GM19025 (cell line): ENCODE results near the gene PTK6.

Experiments used
- ATAC-seq: cut with Tn5 transposase; IDR thresholded peaks from one replicate; pipeline ENCODE4 v1.9.1; 2021; ENCODE audit warnings: mild to moderate bottlenecking, low read depth, moderate library complexity; ENCODE audit not compliant: unreplicated experiment

PTK6 gene

GRCh38 chr20:63545814-63546213 lies 8.6 kb upstream of the PTK6 start:
- no peak for ATAC-seq

GRCh38 chr20:63544958-63545516 lies 7.9 kb upstream of the PTK6 start:
- ATAC-seq: no peak

GRCh38 chr20:63544241-63544957 lies 7.2 kb upstream of the PTK6 start:
- no peak for ATAC-seq

DNA sequence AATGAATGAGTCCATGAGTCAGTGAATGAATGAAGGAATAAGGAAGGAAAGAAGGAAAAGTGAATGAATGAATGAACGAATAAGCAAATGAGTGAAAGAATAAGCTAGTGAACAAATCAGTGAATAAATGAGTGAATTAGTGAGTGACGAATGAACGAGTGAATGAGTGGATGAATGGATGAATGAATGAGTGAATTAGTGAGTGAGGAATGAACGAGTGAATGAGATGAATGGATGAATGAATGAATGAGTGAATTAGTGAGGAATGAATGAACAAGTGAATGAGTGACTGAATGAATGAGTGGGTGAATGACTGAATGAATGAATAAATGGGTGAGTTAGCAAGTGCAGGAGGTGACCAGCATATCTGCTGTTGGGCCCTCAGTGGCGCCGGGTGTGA lies 6.6 kb upstream of the PTK6 start:
- no peak for ATAC-seq

GRCh38 chr20:63543131-63543530 lies 6.0 kb upstream of the PTK6 start:
- ATAC-seq: no peak

DNA sequence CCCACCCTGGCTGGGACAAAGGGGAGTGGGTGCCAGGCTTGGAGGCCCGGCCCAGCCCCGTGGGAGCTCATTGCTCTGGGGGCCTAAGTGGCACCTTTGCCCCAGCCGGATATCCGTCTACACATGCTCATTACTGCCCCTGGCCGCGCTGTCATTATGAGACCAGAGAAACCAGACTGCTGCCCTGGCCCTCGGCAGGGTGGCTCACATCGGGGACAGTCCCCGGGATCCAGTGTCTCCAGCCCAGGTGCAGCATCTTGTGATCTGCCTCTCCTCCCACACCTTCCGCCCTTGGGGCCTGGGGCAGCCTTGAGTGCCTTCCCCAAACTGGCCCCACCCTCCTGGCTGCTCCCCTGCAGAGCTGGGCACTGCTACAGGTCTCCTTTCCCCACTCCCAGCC lies 5.5 kb upstream of the PTK6 start:
- no peak for ATAC-seq

GRCh38 chr20:63542031-63542559 lies 4.9 kb upstream of the PTK6 start:
- no peak for ATAC-seq

DNA sequence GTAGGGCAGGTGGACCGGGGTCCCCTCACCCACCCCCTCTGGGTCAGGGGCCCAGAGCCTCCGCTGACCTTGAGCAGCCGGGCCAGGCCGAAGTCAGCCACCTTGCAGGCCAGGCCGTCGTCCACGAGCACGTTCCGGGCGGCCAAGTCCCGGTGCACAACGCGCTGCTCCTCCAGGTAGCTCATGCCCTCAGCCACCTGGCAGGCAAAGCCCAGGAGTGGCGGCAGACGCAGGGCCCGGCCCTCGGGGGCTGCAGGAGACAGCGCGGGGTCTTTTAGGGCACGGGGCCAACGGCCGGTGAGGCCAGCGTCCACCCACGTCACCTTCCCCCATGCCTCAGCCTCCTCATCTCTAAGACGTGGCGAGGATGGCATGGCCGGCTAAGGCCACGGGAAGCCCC lies 4.2 kb upstream of the PTK6 start:
- no peak for ATAC-seq

DNA sequence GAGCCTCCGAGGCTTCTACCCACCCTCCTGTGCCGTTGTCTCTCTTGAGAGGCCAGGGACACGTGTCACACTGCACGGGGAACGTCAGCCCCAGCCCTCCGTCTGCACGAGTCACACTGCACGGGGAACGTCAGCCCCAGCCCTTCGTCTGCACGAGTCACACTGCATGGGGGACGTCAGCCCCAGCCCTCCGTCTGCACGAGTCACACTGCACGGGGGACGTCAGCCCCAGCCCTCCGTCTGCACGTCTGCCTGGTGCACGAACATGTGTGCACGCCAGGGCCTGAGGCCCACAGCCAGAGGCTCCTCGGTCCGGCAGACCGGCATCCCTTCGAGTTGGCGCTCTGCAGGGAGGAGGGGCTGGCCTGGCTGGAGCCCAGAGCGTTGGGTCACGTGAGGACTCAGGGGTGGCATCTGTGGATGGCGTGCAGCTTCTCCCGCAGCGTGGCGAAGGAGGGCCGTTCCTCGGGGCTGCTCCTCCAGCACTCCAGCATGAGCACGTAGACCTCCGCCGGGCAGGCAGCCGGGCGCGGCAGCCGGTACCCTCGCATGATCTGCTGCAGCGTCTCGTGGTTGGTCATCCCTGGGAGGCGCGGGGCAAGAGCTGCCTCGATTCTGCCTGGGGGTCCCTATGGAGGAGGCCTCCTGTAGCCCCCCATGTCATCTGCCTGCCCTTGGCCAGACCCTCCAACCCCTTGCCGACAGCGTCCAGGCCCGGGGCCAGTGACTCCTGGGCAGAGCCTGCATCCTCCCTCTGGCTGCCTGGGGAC lies 3.4 kb upstream of the PTK6 start:
- ATAC-seq: no peak

GRCh38 chr20:63539441-63540370 lies 2.5 kb upstream of the PTK6 start:
- no peak for ATAC-seq

GRCh38 chr20:63539092-63539430 lies 1.9 kb upstream of the PTK6 start:
- no peak for ATAC-seq

DNA sequence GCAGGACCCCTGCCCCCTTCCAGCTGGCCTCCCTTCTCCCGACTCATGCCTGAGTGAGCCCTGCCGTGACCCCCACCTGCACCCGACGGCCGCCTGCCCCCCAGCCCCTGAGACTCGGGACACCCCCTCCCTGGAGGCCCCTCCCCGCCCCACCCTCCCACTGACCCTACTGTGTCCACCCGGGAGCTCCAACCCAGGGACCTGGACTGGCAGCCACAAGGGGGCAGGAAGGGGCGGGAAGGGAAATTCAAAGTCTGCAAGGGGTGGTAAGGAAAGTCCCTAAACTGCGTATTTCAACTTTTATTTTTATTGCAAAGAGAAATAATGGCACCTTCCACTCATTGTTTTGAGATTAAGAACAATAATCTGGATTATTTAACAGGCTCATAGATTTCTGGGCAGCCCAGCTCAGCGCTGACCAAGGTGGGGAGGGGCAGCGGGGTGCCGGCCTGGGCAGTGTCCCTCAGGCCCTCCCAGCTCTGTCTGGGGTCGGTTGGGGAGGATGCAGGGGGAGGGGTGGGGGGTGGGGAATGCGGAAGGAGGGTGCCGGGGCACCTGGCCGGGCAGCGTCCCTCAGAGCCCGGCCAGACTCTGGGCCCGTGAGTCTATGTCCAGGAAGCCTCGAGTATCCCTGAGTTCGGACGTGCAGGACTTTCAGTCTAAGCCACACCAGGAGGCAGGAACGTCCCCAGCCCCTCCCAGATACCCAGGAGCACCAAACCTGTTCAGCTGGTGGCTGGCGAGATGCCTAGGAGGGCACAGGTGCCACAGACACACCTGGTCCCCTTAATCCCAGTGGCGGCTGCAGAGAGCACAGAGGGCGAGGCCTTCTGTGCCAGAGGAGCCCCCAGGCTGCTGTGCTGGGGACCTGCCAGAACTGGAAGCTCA lies 1.3 kb upstream of the PTK6 start:
- ATAC-seq: no peak

DNA sequence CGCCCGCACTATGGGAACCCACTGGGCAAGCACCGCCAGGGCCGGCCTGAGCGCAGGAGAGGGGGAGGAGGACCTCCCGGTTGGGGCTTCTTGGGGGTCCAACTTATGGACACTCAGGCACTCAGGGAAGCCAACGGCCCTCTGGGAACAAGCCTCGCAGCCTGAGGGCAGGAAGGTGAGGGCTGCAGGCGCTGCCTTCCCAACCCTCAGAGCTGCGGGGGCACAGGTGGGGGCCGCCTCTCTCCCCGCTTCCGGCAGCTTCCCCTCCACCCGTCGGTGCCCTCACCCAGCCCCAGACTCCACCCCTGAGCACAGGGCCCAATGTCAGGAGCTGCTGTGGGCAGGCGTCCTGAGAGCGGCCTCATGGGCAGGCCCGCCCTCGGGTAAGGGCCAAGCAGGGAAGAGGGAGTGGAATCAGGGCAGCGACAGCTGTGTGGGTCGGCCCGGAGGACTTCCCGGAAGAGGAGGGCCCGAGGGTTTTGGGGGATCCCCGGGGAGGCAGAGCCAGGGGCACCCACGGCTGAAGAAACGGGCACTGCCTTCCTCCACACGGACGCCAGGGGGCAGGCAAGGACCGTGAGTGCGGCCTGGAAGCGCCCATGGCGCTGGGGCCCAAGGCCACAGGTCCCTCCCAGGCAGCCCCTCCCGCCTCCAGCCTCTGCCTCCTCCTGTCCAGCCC lies 488 bp upstream of the PTK6 start:
- ATAC-seq: peak; percentile 88

DNA sequence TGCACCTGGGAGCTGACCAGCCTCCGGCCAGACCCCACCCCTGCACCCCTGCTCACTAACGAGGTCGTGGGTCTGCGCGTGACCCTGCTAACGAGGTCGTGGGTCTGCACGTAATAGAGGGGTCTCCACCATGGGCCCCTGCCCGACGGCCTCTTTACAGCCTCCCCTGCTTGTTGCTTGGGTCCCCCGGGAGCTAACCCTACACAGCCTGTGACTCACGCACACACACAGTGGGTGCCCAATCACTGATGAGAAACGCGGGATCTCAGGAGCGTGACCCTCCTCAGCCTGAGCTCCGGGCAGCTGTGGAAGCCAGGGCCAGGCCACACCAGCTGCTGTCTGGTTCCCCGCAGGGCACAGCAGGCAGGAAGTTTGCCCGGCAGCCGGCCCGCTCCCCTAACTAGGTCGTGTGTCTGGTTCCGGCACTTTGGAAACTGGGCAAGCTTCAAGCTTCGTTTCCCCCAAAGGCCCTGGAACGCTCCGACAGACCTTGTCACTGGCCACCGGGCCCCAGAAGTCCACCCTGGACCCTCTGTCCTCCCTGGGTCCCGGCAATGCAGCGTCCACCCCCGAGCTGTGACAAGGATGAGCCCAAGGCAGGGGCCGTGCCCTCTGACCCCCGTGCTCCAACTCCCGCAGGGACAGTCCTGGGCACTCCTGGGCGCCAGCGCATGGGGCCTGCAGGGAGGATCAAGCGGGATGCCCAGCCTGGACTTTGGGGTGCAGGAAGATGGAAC lies 767 bp downstream of the PTK6 start:
- no peak for ATAC-seq

GRCh38 chr20:63534831-63535651 lies 2.1 kb downstream of the PTK6 start:
- no peak for ATAC-seq

GRCh38 chr20:63534427-63534830 lies 2.7 kb downstream of the PTK6 start:
- no peak for ATAC-seq

GRCh38 chr20:63533871-63534393 lies 3.2 kb downstream of the PTK6 start:
- ATAC-seq: no peak
